ENCODE data around the gene SSBP3. TPM values are rescaled to one million over a fixed set of nuclear protein-coding genes. Genes with fewer than 3 reads are reported as not detected.
"Not testable (repeated sequence)": the region's sequence is repeated elsewhere in the genome, so short reads cannot be mapped to it uniquely, and the experiment has no call there.

The SSBP3 gene
- polyA plus RNA-seq, 4 donors = 110 to 130 (median 123) TPM

DNA sequence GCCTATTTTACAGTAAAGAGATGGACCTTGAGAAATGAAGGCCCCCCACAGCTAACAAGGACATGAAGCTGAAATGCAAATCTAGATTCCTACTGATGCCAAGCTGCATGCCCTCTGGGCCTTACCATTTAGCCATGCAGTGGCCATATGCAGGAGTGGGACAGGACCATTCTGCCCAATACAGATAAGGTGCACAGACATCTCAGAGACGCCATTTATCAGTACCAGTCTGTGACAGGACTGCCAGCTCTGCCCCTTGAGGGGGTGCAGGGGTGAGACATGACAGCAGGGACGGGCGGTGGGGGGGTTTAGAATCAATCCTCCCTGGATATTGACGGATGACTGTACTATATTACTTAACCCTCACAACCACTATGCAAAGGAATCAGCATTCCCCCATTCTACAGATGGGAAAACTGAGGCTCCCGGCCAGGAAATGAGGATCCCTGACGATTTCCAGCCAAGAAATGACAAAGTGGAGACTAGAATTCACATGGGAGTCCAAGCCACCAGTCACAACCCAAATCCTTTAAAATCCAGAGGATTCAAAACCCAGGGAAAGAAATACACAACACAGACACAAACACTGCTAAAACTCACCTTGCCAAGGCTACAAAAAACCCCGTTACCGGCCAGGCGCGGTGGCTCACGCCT, 10.8 kb downstream of the SSBP3 start:
- no peak for DNase-seq (ENCODE audit: low read depth in 4 of 4, low spot score in 2 of 4)

DNA sequence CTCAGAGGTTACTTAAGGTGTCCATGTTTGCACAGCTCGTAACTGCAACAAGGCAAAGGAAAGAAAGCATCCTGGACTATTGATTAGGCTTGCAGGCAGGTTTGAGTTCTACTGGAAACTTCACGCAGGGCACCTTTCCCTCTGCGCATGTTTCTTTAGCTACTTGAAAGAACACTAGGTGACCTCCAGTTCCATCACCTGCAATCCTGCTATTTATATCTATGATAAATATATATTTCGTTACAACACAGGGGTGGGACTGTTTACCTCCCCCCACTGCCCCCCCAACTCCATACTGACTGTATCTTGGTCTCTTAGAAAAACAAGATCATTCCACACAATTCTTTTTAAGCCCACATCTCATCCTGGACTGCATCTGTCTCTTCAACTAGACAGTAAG, 12.1 kb downstream of the SSBP3 start:
- DNase-seq (ENCODE audit: low read depth in 4 of 4, low spot score in 2 of 4) = no peak

DNA sequence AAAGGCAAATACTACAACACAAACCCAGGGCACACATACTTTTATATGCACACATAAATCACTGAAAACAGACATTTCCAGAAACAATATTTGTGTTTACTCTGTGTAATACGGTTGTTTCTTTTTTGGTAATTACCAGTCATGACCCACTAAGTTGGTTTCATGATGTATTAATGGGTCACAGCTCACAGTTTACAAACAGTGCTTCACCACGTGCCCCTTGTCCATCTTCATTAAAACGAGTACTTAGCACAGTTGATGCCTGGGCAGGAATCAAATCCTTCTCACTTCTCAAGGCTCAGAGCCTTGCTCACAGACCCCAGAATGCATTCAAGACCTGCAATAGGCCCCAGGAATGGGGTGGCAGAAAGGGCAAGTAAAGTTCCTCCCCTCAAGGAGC, 13.8 kb downstream of the SSBP3 start:
- DNase-seq (ENCODE audit: low read depth in 4 of 4, low spot score in 2 of 4) = no peak

DNA sequence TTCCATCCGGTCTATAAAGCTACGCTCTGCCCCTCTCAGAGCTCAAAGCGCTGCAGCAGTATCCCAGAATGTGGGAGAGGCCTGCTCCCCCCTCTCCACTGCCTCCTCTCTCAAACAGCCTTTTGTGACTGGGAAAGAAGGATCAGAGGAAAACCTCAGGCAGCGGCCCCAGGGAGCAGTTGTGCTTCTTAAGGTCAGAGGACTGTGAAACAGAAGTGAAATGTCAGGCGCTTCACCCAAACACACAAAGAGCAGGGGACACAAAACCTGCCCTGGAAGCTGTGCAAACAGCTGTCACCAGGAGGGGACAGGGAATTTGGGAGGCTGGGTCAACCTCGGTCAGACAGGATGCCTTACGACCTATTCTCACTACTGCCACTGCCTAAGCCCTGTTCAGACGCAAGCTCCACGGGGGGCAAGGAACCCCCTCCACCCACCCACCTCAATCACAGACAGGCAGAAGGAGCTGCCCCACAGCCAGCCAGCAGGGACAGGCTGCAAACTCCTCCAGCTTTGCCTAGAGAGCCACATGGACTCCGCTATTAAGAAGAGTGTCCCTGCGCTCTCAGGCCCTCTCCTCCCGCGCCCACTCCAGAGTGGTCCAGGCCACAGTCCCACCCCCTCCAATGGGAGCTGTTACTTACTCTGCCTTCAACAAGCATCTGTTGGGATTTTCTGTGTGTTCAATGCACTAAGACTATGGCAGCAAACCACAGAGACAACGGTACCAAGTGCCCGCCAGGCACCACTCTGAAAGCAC, 14.6 kb downstream of the SSBP3 start:
- no peak for DNase-seq (ENCODE audit: low read depth in 4 of 4, low spot score in 2 of 4)

DNA sequence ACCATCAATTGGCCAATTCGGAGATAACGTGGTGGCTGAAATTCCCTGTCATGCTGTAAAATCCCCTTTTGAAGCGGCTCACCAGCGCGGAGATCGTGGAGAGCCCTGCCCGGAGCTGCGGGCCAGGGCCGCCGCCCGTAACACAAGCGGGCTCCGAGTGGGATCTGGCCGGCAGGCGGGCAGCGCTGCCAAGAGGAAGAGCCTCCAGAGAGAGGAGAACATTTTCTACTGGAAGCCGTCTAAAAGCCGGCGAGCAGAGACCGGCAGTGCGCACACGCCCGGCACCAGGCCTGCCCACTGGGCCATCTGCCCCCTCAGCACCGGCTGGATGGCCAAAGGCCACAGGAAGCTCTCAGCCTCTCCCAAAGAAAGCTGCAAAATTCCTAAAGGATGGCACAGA, 15.5 kb downstream of the SSBP3 start:
- no peak for DNase-seq (ENCODE audit: low read depth in 4 of 4, low spot score in 2 of 4)

DNA sequence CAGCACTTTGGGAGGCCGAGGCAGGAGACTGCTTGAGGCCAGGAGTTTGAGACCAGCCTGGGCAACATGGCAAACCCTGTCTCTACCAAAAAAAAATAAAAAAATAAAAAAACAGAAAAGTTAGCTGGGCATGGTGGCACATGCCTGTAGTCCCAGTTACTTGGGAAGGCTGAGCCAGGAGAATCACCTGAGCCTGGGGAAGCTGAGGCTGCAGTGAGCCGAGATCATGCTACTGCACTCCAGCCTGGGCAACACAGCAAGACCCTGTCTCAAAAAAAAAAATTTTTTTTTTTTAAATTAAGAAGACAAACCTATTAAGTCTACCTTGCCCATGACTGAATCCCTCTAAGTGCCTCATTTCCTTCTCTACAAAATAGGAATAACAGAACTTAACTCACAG, 16.6 kb downstream of the SSBP3 start:
- not testable (repeated sequence) for DNase-seq (ENCODE audit: low read depth in 4 of 4, low spot score in 2 of 4)

DNA sequence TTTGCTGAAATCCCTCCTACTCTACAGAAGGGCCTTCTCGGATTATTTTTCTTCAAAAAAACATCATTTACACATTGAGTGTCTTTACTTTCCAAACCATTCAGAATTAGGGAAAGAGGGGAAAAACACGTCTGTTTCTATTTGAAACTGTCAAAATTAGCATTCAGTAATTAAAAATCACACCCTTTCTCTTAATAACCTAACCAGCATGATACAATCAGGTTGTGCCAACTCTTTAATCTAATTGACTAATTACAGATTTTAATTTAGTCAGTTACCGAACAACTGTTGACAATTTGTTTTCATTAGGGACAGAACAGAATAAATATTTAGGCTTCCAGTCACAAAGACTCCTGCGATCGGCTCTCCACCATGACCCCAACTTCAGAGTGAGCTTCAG, 18.8 kb downstream of the SSBP3 start:
- DNase-seq (ENCODE audit: low read depth in 4 of 4, low spot score in 2 of 4) = no peak

DNA sequence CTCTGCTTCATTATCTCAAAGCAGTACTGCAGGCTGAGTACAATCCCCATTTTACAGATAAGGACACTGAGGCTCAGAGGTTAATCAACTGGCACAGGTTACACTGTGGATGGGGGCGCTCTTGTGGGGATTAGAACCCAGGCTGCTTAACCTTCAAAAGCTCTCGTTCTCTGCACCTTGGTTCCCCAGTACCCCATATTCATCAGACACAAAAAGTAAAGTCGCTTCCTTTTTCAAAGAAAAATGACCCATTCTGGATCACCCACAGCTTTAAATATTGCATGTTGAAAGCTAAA, 20.5 kb downstream of the SSBP3 start:
- no peak for DNase-seq (ENCODE audit: low read depth in 4 of 4, low spot score in 2 of 4)

DNA sequence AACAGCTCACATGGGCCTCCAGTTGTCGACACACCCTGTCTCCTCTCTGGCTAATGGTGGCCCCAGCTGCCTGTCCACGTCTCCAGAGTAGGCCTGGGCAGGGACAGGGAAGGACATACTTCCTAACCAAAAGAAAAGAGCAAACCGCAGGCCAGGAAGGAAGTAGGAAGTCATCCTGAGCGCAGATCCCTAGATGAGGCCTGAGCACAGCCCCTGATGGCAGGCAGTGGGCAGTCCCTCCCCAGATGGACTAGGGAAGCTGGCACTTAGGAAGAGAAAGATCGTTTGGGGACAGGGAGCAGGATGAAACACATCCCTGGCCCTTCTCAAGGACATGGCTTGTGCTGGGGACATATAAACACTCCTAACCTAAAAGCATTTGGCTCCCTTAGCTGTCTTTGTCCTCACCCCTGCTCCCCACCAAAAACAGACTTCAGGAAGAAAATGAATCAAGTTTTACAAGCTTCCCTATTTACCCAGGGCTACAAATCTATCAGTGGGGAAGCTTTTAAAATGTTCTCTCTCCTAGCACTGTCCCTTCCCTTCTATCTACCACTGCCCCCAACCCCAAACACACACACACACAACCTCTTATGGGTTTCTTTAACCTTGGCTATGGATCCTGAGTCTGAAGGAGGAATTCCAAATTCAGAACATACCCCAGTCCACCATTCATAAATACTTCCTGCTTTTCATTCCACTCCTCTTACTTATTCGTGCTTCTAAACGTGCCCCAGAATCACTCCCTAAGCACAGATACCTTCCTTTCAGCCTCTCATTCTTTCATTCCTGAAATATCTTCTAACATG, 21.1 kb downstream of the SSBP3 start:
- no peak for DNase-seq (ENCODE audit: low read depth in 4 of 4, low spot score in 2 of 4)

DNA sequence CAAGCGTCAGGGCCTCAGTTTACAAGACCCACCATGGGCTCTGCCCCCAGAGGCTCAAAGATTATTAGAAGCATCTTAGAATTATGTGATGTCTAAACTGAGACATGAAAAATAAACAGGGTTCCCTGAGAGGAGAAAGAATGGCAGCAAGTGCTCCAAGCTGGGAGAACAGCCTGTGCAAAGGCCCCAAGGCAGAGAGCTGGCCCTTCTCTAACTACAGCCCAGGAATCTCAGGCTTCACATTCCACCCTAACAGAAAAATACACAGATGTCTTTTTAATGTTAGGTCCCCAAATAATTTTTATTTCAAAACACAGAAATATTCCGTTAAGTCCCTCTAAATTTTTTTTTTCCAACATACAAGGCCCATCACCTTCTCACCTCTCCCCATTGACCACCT, 21.7 kb downstream of the SSBP3 start:
- DNase-seq (ENCODE audit: low read depth in 4 of 4, low spot score in 2 of 4) = no peak

GRCh38 chr1:54381524-54381923, 24.7 kb downstream of the SSBP3 start:
- DNase-seq (ENCODE audit: low read depth in 4 of 4, low spot score in 2 of 4) = no peak

DNA sequence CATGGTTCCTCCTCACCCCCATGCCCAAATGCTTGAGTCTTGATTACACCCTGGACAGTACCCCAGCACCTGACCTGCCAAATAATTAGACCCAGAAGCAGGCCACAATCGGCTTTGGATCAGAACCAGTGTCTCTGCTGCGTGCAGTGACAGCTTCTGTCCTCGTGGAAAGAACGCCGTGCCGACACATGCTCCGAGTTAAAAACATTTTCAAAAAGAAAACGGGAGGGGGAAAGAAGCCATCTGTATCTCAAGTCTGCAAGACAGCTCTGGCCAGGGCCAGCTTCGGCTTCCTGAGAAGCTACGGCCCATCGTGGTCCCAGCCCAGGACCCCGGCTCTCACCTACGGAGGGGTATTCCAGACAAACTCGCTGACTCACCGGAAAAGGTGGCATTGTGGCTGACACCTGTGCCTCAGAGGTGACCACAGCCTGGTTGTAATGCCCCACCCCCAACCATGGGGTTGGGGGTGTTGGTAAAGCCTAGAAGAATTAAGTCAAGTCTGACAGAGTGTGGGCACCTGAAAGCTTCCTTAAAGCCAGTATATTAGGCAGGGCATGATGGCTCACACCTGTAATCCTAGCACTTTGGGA, 25.8 kb downstream of the SSBP3 start:
- no peak for DNase-seq (ENCODE audit: low read depth in 4 of 4, low spot score in 2 of 4)

- DNase-seq (ENCODE audit: low read depth in 4 of 4, low spot score in 2 of 4) = no peak
Measured at GRCh38 chr1:54379555-54380289, 26.5 kb downstream of the SSBP3 start.

- no peak for DNase-seq (ENCODE audit: low read depth in 4 of 4, low spot score in 2 of 4)
Measured at GRCh38 chr1:54378874-54379554, 27.2 kb downstream of the SSBP3 start.

- no peak for DNase-seq (ENCODE audit: low read depth in 4 of 4, low spot score in 2 of 4)
Measured at GRCh38 chr1:54378157-54378873, 27.9 kb downstream of the SSBP3 start.

GRCh38 chr1:54377040-54377691, 29.0 kb downstream of the SSBP3 start:
- no peak for DNase-seq (ENCODE audit: low read depth in 4 of 4, low spot score in 2 of 4)

DNA sequence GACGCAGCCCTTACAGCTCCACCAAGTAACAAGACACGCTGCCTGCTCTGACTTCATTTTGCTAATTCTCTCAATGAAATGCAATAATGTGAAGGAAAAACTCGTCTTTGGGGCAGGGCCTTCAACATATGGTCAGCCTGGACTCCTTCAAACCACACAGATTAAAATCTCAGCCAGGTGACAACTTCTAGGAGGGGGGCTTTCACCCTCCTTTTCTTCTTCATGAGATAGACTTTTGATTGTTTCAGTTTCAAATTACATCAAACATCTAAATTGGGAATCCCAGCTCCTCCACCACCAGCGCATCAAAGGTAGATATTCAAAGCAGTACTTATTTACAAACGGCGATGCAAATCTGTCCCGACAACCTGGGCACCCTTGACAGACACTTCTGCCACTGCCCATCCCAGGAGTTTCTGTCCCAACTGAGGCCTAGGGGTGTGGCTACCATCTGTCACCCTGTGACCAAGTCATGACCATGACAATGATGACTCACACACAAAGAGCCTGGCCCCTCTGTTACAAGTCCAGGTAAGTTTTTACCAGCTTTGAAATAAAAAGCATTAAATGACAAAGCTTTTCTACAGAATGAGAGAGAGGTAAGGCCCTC, 29.7 kb downstream of the SSBP3 start:
- DNase-seq (ENCODE audit: low read depth in 4 of 4, low spot score in 2 of 4) = no peak

DNA sequence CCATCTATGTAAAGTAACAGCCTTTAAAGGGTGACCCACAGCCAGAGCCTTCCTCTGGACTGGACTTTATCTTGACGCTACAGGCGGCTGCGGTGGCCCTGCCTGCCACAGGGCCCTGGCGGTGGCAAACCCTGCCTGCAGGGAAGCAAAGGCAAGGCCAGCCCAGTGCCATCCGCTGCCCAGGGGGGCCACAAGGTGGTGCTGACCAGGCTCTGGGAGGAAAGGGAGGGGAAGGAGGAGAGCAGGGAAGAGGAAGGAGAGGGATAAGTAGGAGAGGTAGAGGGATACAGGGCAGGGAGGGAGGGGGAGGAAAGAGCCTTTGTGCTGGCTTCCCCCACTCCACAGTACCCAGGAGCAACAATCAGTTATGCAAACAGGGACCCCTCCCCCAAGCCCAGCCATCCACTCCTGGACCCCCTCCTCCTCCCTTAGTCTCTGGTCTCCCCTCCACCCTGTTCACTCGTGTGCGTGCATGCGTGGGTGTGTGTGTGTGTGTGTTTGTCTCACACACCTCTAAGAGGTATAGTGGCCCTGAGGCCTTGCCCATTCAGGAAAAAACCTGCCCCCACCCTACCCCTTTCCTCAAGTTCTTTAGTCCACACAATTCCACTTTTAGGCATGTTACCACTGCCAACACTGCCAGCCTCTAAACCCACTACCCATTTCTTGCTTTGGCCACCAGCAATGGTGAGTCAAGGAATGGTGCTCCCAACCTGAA, 30.3 kb downstream of the SSBP3 start:
- no peak for DNase-seq (ENCODE audit: low read depth in 4 of 4, low spot score in 2 of 4)

All from left renal cortex interstitium (tissue), 4 donors.